IMR-90 (cell line): ENCODE results near the gene AHNAK2. TPM values are rescaled to one million over a fixed set of nuclear protein-coding genes. Genes with fewer than 3 reads are reported as not detected.

Source experiments
- ATAC-seq: fragments of 200-7000 bp; cut with Tn5 transposase; 2 replicates; pipeline ENCODE4 v1.9.1; 2020; ENCODE audit warnings: low read depth, mild to moderate bottlenecking, moderate library complexity
- BruUV-seq: library from RNA; stranded (reverse); fragments of 400-500 nt; replicated peaks from 2 replicates; lab custom pipeline; 2021; lab: Mats Ljungman, UMichigan
- CTCF ChIA-PET: fragments of 300-600 bp; formaldehyde crosslinking; extraction: SDS; loops from one replicate; lab custom pipeline; 2021; ENCODE audit warnings: antibody characterized with exemption; lab: Yijun Ruan, JAX
- POLR2A ChIA-PET: fragments of 300-600 bp; sonication (Branson Sonifier 250); formaldehyde crosslinking; loops from one replicate; lab custom pipeline; 2022; ENCODE audit warnings: antibody characterized with exemption; ENCODE audit not compliant: unreplicated experiment; lab: Charles Lee
- DNase-seq: peaks from one replicate; pipeline ENCODE4 v3.0.0; 2013
- H2AFZ ChIP-seq: replicated peaks from 2 replicates; pipeline ENCODE3; 2013; ENCODE audit warnings: low read length, mild to moderate bottlenecking; ENCODE audit not compliant: poor library complexity
- H2AK5ac ChIP-seq: 2 replicates; pipeline ENCODE4 v1.6.1; 2013; ENCODE audit warnings: low read depth, low read length, inconsistent platforms
- H2AK9ac ChIP-seq: replicated peaks from 2 replicates; pipeline ENCODE3; 2013; ENCODE audit warnings: mild to moderate bottlenecking, low read depth, low read length, moderate library complexity; ENCODE audit not compliant: poor library complexity
- H2BK120ac ChIP-seq: 2 replicates; pipeline ENCODE4 v1.6.1; 2013; ENCODE audit warnings: low read depth, low read length, inconsistent platforms
- H2BK15ac ChIP-seq: 3 replicates; pipeline ENCODE4 v1.6.1; 2013; ENCODE audit warnings: low read depth, low read length, inconsistent platforms
- H2BK20ac ChIP-seq: 2 replicates; pipeline ENCODE4 v1.6.1; 2013; ENCODE audit warnings: low read depth, mild to moderate bottlenecking, inconsistent platforms, low read length, moderate library complexity
- H2BK5ac ChIP-seq: 2 replicates; pipeline ENCODE4 v1.6.1; 2013; ENCODE audit warnings: mild to moderate bottlenecking, low read depth, low read length, inconsistent platforms; ENCODE audit not compliant: poor library complexity, severe bottlenecking
- H3K14ac ChIP-seq: replicated peaks from 2 replicates; pipeline ENCODE4 v1.6.1; 2013; ENCODE audit warnings: low read depth, low read length, inconsistent platforms
- H3K18ac ChIP-seq: 2 replicates; pipeline ENCODE4 v1.6.1; 2013; ENCODE audit warnings: low read depth, low read length, control low read depth
- H3K23ac ChIP-seq: 2 replicates; pipeline ENCODE4 v1.6.1; 2013; ENCODE audit warnings: low read depth, low read length, inconsistent platforms
- H3K27ac ChIP-seq: 2 replicates; pipeline ENCODE4 v1.5.1; 2013; ENCODE audit warnings: mild to moderate bottlenecking, control low read depth, low read length; ENCODE audit not compliant: insufficient read depth
- H3K27me3 ChIP-seq: 2 replicates; pipeline ENCODE4 v1.6.1; 2013; ENCODE audit warnings: low read length; ENCODE audit not compliant: control insufficient read depth, insufficient read depth
- H3K36me3 ChIP-seq: 2 replicates; pipeline ENCODE4 v1.6.1; 2013; ENCODE audit warnings: low read length, mixed read lengths; ENCODE audit not compliant: control insufficient read depth, insufficient read depth
- H3K4ac ChIP-seq: 2 replicates; pipeline ENCODE4 v1.6.1; 2013; ENCODE audit warnings: low read depth, low read length, inconsistent platforms
- H3K4me1 ChIP-seq: 2 replicates; pipeline ENCODE4 v1.6.1; 2013; ENCODE audit warnings: low read length, mixed read lengths; ENCODE audit not compliant: control insufficient read depth, insufficient read depth
- H3K4me2 ChIP-seq: 2 replicates; pipeline ENCODE4 v1.6.1; 2013; ENCODE audit warnings: low read depth, mild to moderate bottlenecking, control low read depth, low read length, moderate library complexity
- H3K4me3 ChIP-seq: 2 replicates; pipeline ENCODE4 v1.5.1; 2013; ENCODE audit warnings: low read depth, mild to moderate bottlenecking, control low read depth, low read length, moderate library complexity; ENCODE audit not compliant: insufficient read depth
- H3K56ac ChIP-seq: 2 replicates; pipeline ENCODE4 v1.6.1; 2013; ENCODE audit warnings: low read length, inconsistent platforms; ENCODE audit not compliant: insufficient read depth; ENCODE audit errors: extremely low read depth
- H3K79me1 ChIP-seq, 2 experiments: 2 replicates each; pipeline ENCODE4 v1.6.1; 2013; ENCODE audit warnings: low read length in 2 of 2, inconsistent platforms in 1 of 2, low read depth in 1 of 2
- H3K9ac ChIP-seq: 2 replicates; pipeline ENCODE4 v1.6.1; 2013; ENCODE audit warnings: low read depth, low read length, control low read depth
- H3K9me1 ChIP-seq: 2 replicates; pipeline ENCODE4 v1.6.1; 2013; ENCODE audit warnings: low read length, inconsistent platforms; ENCODE audit not compliant: insufficient read depth
- H3K9me3 ChIP-seq: 2 replicates; pipeline ENCODE4 v1.6.1; 2013; ENCODE audit warnings: low read length; ENCODE audit not compliant: control insufficient read depth, insufficient read depth
- H4K20me1 ChIP-seq: 2 replicates; pipeline ENCODE4 v1.6.1; 2013; ENCODE audit warnings: low read length, inconsistent platforms; ENCODE audit not compliant: insufficient read depth
- H4K5ac ChIP-seq: 2 replicates; pipeline ENCODE4 v1.6.1; 2013; ENCODE audit warnings: mild to moderate bottlenecking, low read depth, low read length, control low read depth
- H4K8ac ChIP-seq, 2 experiments: 2 replicates each; pipeline ENCODE4 v1.6.1; 2013; ENCODE audit warnings: low read depth in 2 of 2, low read length in 2 of 2, control low read depth in 1 of 2, inconsistent platforms in 1 of 2
- H4K91ac ChIP-seq: 2 replicates; pipeline ENCODE4 v1.6.1; 2013; ENCODE audit warnings: low read depth, low read length, inconsistent platforms; ENCODE audit not compliant: insufficient read depth
- BHLHE40 ChIP-seq: fragments of 150-350 bp; IDR thresholded peaks from 2 replicates; pipeline ENCODE4 v1.6.1; 2016; ENCODE audit warnings: mild to moderate bottlenecking, low read depth, low read length
- CTCF ChIP-seq: conservative IDR thresholded peaks from 2 replicates; pipeline ENCODE4 v1.5.1; 2012; ENCODE audit warnings: mild to moderate bottlenecking, low read depth, low read length, improper control_type of control experiment
- NFE2L2 ChIP-seq: fragments of 150-350 bp; IDR thresholded peaks from 2 replicates; pipeline ENCODE4 v1.6.1; 2016; ENCODE audit warnings: low read depth, mild to moderate bottlenecking, low read length
- POLR2A ChIP-seq: IDR thresholded peaks from 2 replicates; pipeline ENCODE4 v1.6.1; 2012; ENCODE audit warnings: mild to moderate bottlenecking, low read depth, low read length
- USF2 ChIP-seq: fragments of 150-350 bp; IDR thresholded peaks from 2 replicates; pipeline ENCODE4 v1.6.1; 2017; ENCODE audit warnings: mild to moderate bottlenecking, antibody characterized with exemption, low read length, low read depth
- WGBS, 2 experiments: methylation state at CpG; one replicate each; pipeline versions ENCODE4 v1.1.5 to v1.1.7; 2013; ENCODE audit warnings: missing lambda C conversion rate in 2 of 2; ENCODE audit not compliant: insufficient read length in 1 of 2; ENCODE audit errors: extremely low coverage in 2 of 2; 5-methylcytosine and 5-hydroxymethylcytosine counted together
- dilution Hi-C: fragments of 300-500 bp; cut with HindIII; formaldehyde crosslinking; loops from one replicate; pipeline ENCODE4 v1.14.3; 2018; ENCODE audit warnings: low sequenced_read_pairs; ENCODE audit not compliant: unreplicated experiment
- in situ Hi-C: fragments of 300-500 bp; cut with MboI; formaldehyde crosslinking; loops from 3 replicates; pipeline ENCODE4 v1.14.3; 2019; ENCODE audit warnings: low sequenced_read_pairs, inconsistent platforms, mixed read lengths
- intact Hi-C: fragments of 100-400 bp; cut with micrococcal nuclease; formaldehyde crosslinking; loops from 2 replicates; pipeline ENCODE4 v1.10.0; 2022
- polyA plus RNA-seq, 3 experiments: library from polyadenylated mRNA; depleted of rRNA; stranded (reverse); fragments of >200 nt; gene quantifications; 2 replicates each; pipeline ENCODE4 v1.2.3, GENCODE V29; 2012; ENCODE audit warnings: low replicate concordance in 1 of 3
- total RNA-seq: library from RNA; depleted of rRNA; stranded (reverse); fragments of >200 nt; gene quantifications from 2 replicates; pipeline ENCODE4 v1.2.3, GENCODE V29; 2012

AHNAK2 gene
- total and polyA plus RNA-seq, 2 of the 4 experiments (the other 2 are of a cell fraction) = 2.6 to 7.9 TPM

GRCh38 chr14:104989951-104990303 is 11.8 kb upstream of the AHNAK2 start:
- Histone ChIP-seq H3K9me3 (no peaks in the 10 kb centered on the region), H2AK5ac (peak overlapping the region; percentile 16; the same call in 1 of the 2 replicates), H3K79me1 (peaks cover 0 to 9% of the 10 kb centered on the region in 2 experiments; a peak in 1 of 4 replicates), H3K27me3 (no peaks in the 10 kb centered on the region), H3K9me1 (0 out of 2 replicates have a peak, but pooled peaks cover 5% of the 10 kb centered on the region), H4K91ac (no peak overlapping the region), H4K8ac (no peak overlapping the region), H3K23ac (no peak overlapping the region), H2BK120ac (no peak overlapping the region), H3K4me2 (no peak overlapping the region), H2AK9ac (peak overlapping the region; percentile 65), H3K4me1 (peaks cover 3% of the 10 kb centered on the region; the same call in 1 of the 2 replicates), H3K14ac (no peak overlapping the region), H3K4me3 (no peak overlapping the region), H2BK20ac (no peak overlapping the region), H2AFZ (no peak overlapping the region), H3K27ac (no peak overlapping the region), H3K56ac (no peak overlapping the region), H4K5ac (no peak overlapping the region), H3K4ac (no peak overlapping the region), H2BK5ac (no peak overlapping the region), H3K18ac (no peak overlapping the region), H2BK15ac (no peak overlapping the region), H3K36me3 (peaks cover 10% of the 10 kb centered on the region; the same call in 1 of the 2 replicates), H3K9ac (no peak overlapping the region), H4K20me1 (peaks cover 4% of the 10 kb centered on the region; the same call in 1 of the 2 replicates)
- no peak for TF ChIP-seq USF2
- TF ChIP-seq CTCF = no peak
- TF ChIP-seq BHLHE40 = no peak
- no peak for TF ChIP-seq NFE2L2
- TF ChIP-seq POLR2A = no peak
- ATAC-seq = no peak
- DNase-seq = no peak
- intact Hi-C loops = no loop called here
- CTCF ChIA-PET = no interaction called here
- BruUV-seq = no TSS peak
- POLR2A ChIA-PET = no interaction called here
- in situ Hi-C loops = no loop called here
- dilution Hi-C loops = no loop called here
- WGBS, 2 experiments = 50% methylated on average over 1 of the region's 7 CpGs; no CpG with 5 or more reads in 1 of the 2 experiments
